ENCODE results near the gene MCMBP. TPM values are rescaled to one million over a fixed set of nuclear protein-coding genes. Genes with fewer than 3 reads are reported as not detected.

The MCMBP gene
- total and polyA plus RNA-seq, 2 donors (not counting 3 experiments of a cell fraction or from before 2014, with no cell fraction given) = 44.8 to 62.5 TPM

GRCh38 chr10:119803264-119803663, 69.4 kb downstream of the MCMBP start:
- no peaks in the 10 kb centered on the region for H4K20me1 ChIP-seq (replicated peaks; ENCODE audit: control insufficient read depth, extremely low read depth, insufficient read depth, low read length)
- TF ChIP-seq FOS (IDR thresholded peaks at IDR 0.05; ENCODE audit: borderline replicate concordance, insufficient read depth, low read length) (no peak), GATA2 (IDR thresholded peaks at IDR 0.05; ENCODE audit: insufficient read depth, insufficient read length, low read depth, low read length) (no peak), MYC (IDR thresholded peaks at IDR 0.05; ENCODE audit: low read depth, low read length) (no peak), CTCF (IDR thresholded peaks at IDR 0.05; ENCODE audit: extremely low read depth in 1 of 2, insufficient read depth in 1 of 2, low read depth in 1 of 2, low read length in 2 of 2) (no peak), POLR2AphosphoS5 (IDR thresholded peaks at IDR 0.05; ENCODE audit: insufficient read depth, low read depth, low read length) (no peak), EZH2 (IDR thresholded peaks at IDR 0.05; ENCODE audit: borderline replicate concordance, low read depth, low read length, severe bottlenecking) (no peak), MAX (IDR thresholded peaks at IDR 0.05; ENCODE audit: insufficient read depth, insufficient read length) (no peak), POLR2A (IDR thresholded peaks at IDR 0.05; ENCODE audit: low read depth, low read length) (no peak), JUN (IDR thresholded peaks at IDR 0.05; ENCODE audit: borderline replicate concordance, insufficient read depth, insufficient read length, low read depth) (no peak)
- BruUV-seq (replicated peaks) = no TSS peak
- H3K4me2 ChIP-seq (ENCODE audit: insufficient read depth, low read length) = no peak overlapping the region
- H2AFZ ChIP-seq (ENCODE audit: low read depth, low read length) = no peak overlapping the region
- intact Hi-C loops (cut with micrococcal nuclease) (loop anchor here (2.0 kb wide), 1 partner anchor 22 kb away; no protein-coding TSS in a partner anchor), dilution Hi-C loops (cut with MboI; ENCODE audit: extremely low pct_ligation_motif_present, low sequenced_read_pairs) (no loop called here)
- no peak overlapping the region for H3K27ac ChIP-seq (ENCODE audit: insufficient read depth, low read depth, low read length)
- FAIRE-seq (no peak), DNase-seq (ENCODE audit: low read depth, low spot score) (no peak)
- H3K9me1 ChIP-seq (replicated peaks; ENCODE audit: control insufficient read depth, extremely low read depth, insufficient read depth, low read length) = no peaks in the 10 kb centered on the region
- CTCF ChIA-PET = interaction anchor here (0.7 to 2.3 kb wide), 8 partner anchors 8 to 220 kb away, joined by 3 to 15 read pairs (median 4); no protein-coding TSS in a partner anchor
- no peak overlapping the region for H3K4me3 ChIP-seq (replicated peaks in 1 of 3; ENCODE audit: insufficient read depth in 1 of 3, low read depth in 1 of 3, low read length in 3 of 3)
- H3K9ac ChIP-seq (replicated peaks; ENCODE audit: extremely low read depth, insufficient read depth, low read length) = no peak overlapping the region
- no peaks in the 10 kb centered on the region for H3K27me3 ChIP-seq (ENCODE audit: control insufficient read depth in 2 of 2, insufficient read depth in 2 of 2, low read length in 2 of 2)
- peaks cover 12% of the 10 kb centered on the region for H3K4me1 ChIP-seq (ENCODE audit: control insufficient read depth, extremely low read depth, insufficient read depth, low read length)
- no peaks in the 10 kb centered on the region for H3K9me3 ChIP-seq (replicated peaks; ENCODE audit: control insufficient read depth, insufficient read depth, low read length)
- no peaks in the 10 kb centered on the region for H3K36me3 ChIP-seq (ENCODE audit: control insufficient read depth in 2 of 2, extremely low read depth in 1 of 2, insufficient read depth in 2 of 2, low read length in 2 of 2)
- no peaks in the 10 kb centered on the region for H3K79me2 ChIP-seq (ENCODE audit: control insufficient read depth, insufficient read depth, low read length)
- POLR2A ChIA-PET = no interaction called here

Data from endothelial cell of umbilical vein (primary cell).